Activated CD8-positive, alpha-beta memory T cell treated with anti-CD3 and anti-CD28 coated beads, Interleukin-2, amount 50 U/mL, for 4 hours (primary cell): Measurements from ENCODE around the gene C10orf62.
"Not testable (repeated sequence)": the region's sequence is repeated elsewhere in the genome, so short reads cannot be mapped to it uniquely, and the experiment has no call there.

Source experiments
- DNase-seq: peaks from one replicate; pipeline ENCODE4 v3.0.0-alpha.2; 2020

The C10orf62 gene

DNA sequence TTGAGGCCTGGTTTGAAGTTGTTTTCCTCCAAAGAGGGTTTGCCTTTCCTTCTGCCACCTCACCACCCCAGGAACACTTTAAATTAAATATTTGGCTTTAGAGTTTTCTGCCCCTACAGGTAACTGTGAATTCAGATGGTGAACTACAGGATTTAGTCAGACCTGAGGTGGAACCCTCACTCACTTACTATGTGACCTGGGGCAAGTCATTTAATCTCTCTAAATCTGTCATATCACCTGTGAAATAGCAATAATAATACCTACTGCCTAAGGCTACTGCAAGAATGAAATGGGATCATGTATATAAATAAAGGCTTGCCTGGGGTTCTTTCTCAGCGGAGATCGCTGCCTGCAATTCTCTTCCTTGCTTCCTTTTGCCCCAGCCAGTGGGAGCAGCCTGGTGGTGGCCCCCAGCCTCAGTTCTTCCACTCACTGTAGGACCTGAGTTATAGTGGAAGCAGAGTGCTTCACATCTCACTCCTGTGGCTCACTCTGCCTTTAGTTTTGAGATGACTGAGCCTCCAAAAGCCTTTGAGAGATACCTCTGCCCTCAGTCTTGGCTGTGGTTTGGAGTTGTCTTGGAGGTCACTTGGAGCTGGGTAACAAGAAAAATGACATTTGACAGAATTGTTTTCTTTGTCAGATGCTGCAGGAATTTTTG is 23.1 kb upstream of the C10orf62 start:
- no peak for DNase-seq

DNA sequence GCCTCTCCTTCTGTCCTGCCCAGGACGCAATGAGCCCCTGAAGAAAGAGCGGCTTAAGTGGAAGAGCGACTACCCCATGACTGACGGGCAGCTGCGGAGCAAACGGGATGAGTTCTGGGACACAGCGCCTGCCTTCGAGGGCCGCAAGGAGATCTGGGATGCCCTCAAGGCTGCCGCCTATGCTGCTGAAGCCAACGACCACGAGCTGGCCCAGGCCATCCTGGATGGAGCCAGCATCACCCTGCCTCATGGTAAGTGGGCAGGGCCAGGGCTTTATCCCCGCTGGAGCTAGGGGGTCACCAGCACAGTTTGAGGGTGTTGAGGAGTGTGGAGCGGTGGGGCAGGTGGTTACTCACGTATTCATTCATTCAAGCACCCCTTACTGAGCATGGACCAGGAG is 21.6 kb upstream of the C10orf62 start:
- no peak for DNase-seq

DNA sequence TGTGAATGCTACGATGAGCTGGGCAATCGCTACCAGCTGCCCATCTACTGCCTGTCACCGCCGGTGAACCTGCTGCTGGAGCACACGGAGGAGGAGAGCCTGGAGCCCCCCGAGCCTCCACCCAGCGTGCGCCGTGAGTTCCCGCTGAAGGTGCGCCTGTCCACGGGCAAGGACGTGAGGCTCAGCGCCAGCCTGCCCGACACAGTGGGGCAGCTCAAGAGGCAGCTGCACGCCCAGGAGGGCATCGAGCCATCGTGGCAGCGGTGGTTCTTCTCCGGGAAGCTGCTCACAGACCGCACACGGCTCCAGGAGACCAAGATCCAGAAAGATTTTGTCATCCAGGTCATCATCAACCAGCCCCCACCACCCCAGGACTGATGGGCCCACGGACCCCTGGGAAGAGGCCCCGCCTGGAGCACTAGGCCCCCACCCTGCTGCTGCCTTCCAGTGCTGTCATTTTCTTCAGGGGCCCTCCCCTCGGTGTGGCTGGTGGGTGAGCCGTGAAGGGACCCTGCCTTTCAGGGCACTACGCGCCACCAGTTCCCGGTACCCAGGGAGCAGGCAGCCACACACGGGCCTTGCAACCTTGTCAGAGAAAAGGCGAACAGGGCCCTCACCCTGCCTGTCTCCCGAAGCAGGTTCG is 19.3 kb upstream of the C10orf62 start:
- no peak for DNase-seq

DNA sequence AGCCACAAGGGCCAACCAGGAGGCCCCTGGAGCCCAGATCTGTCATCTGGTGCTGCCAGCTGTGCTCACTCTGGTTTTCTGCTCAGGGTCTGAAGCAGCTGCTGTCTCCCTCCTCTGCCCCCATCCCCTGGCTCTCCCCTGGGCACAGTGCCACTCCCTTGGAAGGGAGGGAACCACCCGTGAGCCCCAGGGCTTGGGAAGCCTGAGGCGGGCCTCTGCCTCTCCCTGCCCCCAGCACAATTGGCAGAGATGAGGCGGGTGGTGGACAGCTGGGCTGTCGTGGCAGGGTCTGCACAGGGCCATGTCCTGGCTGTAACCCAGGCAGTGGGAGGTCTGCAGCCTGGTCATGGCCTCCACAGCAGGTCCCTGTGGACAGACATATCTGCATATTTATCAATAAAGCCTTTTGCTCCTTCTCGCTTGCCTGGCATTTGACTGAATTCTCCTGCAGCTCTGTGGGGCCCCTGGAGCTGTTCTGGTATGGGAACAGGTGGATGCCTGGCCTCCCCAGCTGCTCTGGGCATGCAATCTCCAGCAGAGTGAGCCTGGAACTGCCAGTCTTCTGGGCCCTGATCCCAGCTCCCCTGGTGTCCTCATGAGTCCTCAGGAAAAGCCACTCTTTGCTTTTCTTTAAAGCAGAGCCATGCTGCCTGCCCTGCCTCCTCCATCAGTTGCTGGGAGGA is 18.6 kb upstream of the C10orf62 start:
- no peak for DNase-seq

DNA sequence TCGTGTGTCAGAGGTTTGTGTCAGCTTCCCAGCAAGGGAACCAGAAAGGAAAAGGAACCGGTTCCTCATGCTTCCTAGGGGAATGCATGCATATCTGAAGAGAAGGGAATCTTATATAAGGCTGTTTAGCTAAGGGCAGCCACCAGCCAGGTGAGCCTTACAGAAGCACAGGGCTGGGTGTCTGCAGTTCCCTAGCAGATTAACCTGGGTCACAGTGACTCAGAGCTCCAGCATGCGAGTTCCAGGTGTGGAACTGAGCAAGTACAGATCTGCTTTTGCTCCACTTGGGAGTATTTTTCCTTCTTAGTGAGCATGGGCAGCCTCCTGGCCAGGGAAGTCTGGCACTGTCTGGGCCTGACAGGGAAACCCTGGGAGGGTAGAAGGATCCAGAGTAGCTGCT is 17.9 kb upstream of the C10orf62 start:
- DNase-seq, result no peak

DNA sequence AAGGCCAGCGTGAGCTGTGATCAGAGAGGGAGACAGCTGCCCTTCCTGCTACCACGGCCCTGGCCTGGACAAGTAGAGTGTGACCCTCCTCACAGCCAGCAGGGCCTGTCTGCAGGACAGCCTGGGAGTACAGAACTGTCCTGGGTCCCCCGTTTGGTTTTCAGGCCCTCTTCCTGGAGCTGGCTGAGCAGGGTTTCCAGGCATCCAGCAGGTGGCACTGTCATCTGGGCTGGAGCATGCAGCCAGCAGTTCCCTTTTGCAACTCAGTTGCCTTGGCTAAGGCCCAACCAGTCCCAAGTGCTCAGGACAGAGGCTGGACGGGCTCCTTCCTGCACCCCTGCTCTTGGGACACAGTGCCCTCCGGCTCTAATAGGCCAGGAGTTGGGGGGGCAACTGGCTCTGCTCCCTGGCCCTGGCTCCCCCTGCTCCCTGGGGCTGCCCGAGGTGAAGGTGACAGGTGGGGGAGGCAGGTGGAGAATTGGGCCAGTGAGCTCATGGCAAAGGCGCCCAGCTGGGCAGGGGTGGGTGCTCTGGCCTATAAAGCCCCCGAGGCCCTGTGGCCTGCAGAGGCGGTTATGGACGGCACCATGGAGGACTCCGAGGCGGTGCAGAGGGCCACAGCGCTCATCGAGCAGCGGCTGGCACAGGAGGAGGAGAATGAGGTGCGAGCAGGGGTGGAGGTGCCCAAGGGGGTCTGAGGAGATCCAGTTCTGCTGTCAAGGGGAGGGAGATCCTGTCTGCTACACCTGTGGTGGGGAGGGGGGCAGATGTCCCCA is 17.1 kb upstream of the C10orf62 start, which contains the start of gene ANKRD2:
ANKRD2 (plus strand) TSS at position 566 of the 776 bp plus-strand sequence; CDS start at position 576, 10 bp downstream.
- DNase-seq, result peak; percentile 52

DNA sequence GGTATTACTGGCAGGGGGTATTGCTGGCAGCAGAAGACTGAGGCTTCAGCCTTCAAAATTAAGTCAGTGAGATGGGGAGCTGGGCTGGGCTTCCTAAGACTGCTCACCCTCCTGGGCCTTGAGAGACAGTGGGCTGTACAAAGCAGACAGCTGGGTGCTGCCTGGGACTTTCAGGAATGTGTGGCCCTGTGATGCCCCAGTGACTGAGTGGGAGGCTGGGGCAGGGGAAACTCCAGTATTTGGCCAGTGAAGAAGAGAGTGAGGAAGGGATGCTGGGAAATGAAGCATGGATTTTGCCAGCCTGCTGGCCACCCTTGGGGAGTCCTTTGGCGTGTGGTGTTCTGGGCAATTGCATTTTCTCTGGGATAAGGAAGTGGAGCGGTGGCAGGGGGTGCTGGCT is 16.5 kb upstream of the C10orf62 start:
- no peak for DNase-seq

DNA sequence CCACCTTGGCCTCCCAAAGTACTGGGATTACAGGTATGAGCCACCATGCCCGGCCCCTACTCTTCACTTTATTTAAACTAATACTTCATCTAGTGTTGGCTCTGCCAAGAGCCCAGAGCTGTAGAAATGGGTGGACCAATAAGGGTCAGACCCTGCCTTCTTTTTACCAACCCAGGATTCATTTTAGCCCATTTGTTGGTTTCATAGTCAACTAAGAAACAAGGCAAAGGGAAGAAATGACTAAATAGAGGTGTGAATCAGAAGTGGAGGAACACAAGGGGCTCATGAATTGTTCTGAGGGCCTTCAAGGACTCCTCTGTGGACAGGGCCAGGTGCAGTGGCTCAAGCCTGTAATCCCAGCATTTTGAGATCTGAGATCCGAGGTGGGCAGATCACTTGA is 15.8 kb upstream of the C10orf62 start:
- DNase-seq, result no peak

DNA sequence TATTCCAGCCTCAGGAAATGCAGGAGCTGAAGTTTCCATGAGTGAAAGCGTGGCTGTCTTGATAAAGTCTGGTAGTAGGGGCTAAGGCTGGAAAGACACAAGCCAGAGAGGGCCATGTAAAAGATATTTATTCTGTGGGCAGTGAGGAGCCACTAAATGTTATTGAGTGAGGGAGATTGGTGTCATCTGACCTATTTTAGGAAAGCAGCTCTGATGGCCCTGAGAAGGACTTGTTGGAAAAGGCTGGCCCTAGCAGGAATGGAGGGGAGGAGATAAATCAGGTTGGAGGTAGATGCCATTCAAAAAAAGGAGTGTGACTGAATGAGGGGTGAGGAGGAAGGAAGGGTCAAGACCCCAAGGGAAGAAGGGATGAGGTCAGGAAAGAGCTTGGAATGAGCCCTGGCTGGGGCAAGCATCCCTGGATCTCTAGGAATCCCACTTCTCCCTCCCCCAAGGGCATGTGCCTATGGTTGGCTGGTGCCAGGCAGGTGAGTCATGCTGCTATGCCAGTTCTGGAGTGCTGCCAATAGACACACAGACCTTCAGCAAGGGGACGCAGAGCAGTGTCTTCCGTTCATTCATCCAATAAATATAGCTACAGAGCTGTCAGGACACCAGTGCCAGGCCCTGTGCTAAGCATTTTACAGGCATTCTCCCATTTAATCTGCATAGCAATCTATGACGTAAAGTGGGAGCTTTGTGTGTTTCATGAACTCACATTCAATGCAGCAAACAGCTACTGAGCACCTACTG is 15.0 kb upstream of the C10orf62 start:
- no peak for DNase-seq

DNA sequence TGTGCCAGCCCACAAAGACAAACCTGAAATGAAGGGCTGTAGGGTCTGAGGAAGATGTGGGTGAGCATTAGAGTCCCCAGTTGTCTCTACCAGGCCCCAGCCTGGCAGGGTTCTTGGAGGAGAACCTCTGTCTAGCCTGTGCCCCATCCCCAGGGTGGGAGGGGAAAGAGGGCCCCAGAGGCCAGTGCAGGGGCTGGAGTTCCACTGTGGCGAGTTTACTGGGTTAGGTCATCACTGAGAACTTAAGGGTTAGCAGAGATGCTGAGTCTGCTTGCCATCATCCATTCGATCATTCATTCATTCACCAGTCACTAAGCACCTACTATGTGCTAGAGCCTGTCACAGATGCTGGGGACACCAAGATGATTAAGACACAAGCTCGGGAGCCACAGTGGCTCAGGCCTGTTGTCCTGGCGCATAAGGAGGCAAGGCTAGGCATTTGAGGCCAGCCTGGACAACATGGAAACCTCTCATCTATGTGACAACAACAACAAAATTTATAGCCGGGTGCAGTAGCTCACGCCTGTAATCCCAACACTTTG is 14.3 kb upstream of the C10orf62 start:
- no peak for DNase-seq

DNA sequence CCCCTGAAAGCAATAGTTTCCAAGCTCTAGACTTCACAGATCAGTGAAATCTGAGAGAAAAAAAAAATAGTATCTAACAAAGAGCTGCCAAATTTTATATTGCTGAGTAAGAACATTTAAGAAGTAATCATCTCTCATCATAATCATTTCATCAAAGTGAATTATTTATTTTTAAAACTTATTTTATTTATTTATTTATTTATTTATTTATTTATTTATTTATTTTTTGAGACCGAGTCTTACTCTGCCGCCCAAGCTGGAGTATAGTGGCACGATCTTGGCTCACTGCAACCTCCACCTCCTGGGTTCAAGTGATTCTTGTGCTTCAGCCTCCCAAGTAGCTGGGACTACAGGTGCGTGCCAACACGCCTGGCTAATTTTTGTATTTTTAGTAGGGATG is 13.0 kb upstream of the C10orf62 start:
- DNase-seq, result not testable (repeated sequence)

DNA sequence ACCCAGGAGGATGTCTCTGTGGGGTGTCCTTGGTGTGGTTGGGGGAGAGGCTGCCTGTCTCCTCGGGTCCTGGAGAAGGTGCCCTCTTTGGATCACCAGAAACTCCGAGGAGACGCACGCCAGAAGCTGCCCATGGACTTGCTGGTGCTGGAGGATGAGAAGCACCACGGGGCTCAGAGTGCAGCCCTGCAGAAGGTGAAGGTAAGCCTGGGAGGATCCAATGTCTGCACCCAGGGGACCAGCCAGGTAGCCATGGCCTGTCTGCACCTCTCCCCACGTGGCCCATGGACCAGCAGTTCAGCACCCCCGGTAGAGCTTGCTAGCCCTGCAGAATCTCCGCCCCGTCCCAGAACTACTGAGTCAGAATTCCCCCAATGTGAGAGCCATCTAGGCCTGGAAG is 11.8 kb upstream of the C10orf62 start:
- DNase-seq, result no peak

DNA sequence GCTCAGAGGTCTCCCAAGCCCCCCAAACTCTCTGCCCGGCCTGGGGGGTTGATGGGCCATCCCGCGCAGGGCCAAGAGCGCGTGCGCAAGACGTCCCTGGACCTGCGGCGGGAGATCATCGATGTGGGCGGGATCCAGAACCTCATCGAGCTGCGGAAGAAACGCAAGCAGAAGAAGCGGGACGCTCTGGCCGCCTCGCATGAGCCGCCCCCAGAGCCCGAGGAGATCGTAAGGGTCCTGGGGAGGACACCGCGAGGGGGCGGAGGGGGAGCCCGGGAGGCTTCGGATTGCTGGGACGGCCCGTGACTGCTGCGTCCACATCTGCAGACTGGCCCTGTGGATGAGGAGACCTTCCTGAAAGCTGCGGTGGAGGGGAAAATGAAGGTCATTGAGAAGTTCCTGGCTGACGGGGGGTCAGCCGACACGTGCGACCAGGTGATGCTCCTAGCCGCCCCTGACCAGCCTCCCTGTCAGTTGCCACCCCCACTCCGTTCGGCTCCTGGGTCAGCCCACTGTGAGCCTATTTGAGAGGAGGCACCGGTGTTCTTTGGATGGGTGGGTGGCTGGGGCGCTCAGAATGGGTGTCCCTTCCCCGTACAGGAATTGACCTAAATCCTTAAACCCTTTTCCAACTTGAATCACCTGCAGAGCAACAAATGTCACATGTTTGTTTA is 11.2 kb upstream of the C10orf62 start:
- no peak for DNase-seq

DNA sequence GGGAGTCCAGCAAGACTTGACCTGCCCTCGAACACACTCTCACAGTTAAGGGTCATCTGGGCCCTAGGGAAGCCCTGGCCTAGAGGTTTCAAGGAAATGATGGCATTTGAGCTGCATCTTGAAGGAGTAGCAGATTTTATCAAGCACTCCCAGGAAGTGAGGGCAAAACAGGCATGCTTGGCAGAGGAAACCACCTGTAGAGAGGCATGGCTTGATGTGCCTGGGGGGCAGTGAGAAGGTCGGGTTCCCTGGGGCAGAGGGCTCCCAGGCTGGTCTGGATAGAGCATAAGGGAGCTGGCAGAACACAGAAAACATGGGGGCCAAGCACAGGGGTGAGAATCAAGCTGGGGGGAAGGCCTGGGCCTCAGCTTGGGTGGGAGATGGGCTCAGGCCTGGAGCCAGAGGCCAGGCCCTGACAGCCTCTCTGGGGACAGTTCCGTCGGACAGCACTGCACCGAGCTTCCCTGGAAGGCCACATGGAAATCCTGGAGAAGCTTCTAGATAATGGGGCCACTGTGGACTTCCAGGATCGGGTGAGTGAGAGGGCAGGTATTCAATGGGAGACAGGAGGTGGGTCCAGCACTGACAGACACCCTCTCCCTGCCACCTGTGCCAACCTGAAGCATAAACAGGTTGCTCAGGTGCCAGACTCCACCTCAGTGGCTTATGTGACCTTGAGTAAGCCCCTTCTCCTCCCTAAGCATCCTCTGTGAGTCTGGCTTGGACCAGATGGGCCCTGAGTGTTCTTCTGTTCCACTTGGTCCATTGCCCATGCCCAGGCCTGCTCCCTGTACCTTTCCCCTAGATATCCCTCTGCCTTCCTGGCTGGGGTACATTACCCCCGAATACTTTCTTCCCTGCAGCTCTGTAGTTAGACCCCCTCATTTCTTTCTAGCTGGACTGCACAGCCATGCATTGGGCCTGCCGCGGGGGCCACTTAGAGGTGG is 8.8 kb upstream of the C10orf62 start:
- no peak for DNase-seq

DNA sequence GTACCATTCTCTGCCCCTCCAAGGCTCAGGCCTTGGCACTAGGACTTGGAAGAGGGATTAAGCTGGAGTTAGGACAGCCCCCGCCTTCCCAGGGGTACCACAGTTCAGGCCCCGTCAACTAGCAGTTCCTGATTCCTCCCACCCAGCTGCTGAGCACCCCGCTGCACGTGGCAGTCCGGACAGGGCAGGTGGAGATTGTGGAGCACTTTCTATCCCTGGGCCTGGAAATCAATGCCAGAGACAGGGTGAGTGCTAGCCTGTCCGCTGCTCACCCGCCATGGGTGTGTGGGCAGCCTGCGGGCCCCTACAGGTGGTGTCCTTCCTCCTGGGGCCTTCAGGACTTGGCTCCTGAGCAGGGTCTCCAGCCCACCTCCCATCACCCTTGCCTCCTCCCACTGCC is 7.4 kb upstream of the C10orf62 start:
- no peak for DNase-seq

DNA sequence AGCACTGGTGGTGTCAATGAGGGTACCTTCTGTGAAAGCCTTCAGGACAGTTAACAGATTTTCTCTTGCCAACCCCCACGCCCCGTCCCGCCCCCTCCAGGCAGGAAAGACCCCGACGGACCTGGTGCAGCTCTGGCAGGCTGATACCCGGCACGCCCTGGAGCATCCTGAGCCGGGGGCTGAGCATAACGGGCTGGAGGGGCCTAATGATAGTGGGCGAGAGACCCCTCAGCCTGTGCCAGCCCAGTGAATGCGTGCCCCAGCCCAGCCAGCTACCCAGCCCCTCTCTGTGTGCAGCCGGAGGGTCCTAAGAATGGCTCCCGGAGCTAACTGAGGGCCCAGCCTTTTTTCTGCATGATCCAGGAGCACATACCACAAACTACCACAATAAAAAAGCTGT is 6.0 kb upstream of the C10orf62 start:
- DNase-seq, result no peak

DNA sequence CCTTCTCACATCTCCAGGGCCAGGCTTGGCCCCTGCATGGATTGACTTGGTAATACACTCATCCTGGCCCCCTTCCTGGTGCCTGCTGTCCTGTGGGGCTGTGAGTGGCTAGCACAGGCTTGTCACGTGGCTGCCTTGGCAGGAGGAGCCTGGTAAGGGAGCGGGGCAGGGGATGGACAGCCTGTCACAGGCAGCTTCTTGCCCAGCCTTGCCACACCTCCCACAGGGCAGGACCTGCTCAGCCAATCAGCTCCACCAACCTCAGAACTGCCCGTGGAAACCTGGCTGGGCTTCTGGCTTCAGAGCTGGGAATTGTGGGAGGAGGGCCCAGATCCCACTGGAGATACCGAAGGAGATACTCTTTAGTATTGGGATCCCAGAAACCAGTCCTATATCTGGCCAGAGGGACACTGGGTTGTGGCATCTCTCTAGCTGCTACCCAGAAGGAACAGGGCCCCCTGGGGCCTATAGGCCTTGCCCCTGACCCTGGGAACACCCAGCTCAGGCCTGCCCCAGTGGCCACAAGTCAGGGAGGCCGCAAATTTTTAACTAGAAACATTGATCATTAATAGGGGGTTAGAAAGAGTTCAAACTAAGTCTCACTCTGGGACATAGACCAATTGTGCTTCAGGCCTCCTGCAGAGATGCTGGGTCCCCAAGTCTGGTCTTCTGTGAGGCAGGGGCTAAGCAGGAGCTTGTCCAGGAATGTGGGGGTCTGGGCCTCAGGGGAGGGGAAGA is 5.3 kb upstream of the C10orf62 start, which contains the start of gene HOGA1:
HOGA1 (plus strand) TSS at position 330 of the 738 bp plus-strand sequence; CDS start at position 645, 315 bp downstream.
- no peak for DNase-seq

DNA sequence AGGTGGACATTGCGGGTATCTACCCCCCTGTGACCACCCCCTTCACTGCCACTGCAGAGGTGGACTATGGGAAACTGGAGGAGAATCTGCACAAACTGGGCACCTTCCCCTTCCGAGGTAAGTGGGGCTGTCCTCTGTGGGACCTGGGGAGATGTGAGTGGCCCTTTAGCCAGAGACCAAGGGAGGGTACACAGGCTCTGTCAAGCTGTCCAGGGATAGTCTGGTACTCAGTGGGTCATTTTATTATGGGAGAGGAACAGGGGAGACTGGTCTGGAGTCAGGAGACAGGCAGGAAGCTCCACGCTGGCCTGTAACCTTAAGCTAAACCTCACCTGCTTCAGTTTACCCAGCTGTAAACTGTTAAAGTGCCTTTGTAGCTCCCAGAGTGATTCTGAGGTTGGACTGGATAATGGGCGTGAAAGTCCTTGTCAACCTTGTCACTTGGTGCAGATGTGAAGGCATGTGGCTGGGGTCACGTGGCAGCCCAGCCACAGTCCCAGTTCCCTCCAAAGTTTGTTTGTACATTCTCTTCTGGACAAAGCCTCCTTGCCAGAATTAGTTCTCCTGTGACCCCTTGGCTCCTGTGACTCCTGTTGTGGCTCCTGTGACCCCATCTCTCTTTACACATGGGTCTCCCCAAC is 4.6 kb upstream of the C10orf62 start:
- DNase-seq, result no peak

DNA sequence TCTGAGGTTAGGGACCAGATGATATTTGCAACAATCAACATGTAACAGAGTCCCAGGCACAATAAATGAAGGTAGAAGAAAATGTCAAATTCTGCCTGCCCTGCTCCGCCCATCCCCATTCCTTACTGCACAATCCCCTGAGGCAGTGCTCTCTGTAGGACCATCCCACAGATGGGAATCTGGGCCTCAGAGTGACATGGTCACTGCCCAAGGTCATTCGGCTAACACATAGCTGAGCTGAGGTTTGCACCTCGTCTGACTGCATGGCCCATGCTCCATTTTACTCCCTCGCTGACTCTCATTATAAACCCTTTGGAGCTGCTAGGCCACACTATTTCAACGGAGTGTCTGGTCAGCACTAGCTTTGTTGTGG is 4.1 kb upstream of the C10orf62 start:
- no peak for DNase-seq
